Measurements from ENCODE around the gene PRELID3B. TPM values are rescaled to one million over a fixed set of nuclear protein-coding genes. Genes with fewer than 3 reads are reported as not detected.

The PRELID3B gene
- total RNA-seq, 6 experiments from 2014 or later = 16.3 to 37.5 (median 23.3) TPM

- WGBS (ENCODE audit: insufficient coverage, low coverage, low lambda C conversion rate, missing lambda C conversion rate) = 88% methylated on average over 1 of the region's 1 CpG
- Histone ChIP-seq H3K36me3 (no peaks in the 10 kb centered on the region), H3K27me3 (no peaks in the 10 kb centered on the region), H3K4me3 (no peak overlapping the region), H3K4me1 (peaks cover 0 to 5% (median 0%) of the 10 kb centered on the region in 4 donors), H3K27ac (no peak overlapping the region), H3K9me3 (no peaks in the 10 kb centered on the region)
- DNase-seq (no peak), ATAC-seq (no peak)
- no peak for TF ChIP-seq POLR2A (IDR thresholded peaks at IDR 0.05)
- no peak for TF ChIP-seq CTCF (IDR thresholded peaks at IDR 0.05)
- intact Hi-C loops (cut with DNase I) = no loop called here
Observed at GRCh38 chr20:59082981-59083380, 40.4 kb upstream of the PRELID3B start.

- DNase-seq (no peak), ATAC-seq (no peak)
- WGBS (ENCODE audit: insufficient coverage, low coverage, low lambda C conversion rate, missing lambda C conversion rate) = 10% methylated on average over 3 of the region's 3 CpGs
- no peaks in the 10 kb centered on the region for H3K27me3 ChIP-seq
- no peak overlapping the region for H3K27ac ChIP-seq
- TF ChIP-seq CTCF (IDR thresholded peaks at IDR 0.05) (peak in 3 of 4 donors; percentile 28 to 34 (median 32)), POLR2A (IDR thresholded peaks at IDR 0.05) (no peak)
- H3K4me1 ChIP-seq = peaks cover 0 to 5% (median 0%) of the 10 kb centered on the region in 4 donors
- H3K4me3 ChIP-seq = no peak overlapping the region
- H3K36me3 ChIP-seq = no peaks in the 10 kb centered on the region
- no peaks in the 10 kb centered on the region for H3K9me3 ChIP-seq
- intact Hi-C loops (cut with DNase I) = no loop called here
Observed at GRCh38 chr20:59082077-59082740, 39.6 kb upstream of the PRELID3B start.

- WGBS (ENCODE audit: insufficient coverage, low coverage, low lambda C conversion rate, missing lambda C conversion rate) = 42% methylated on average over 3 of the region's 3 CpGs
- intact Hi-C loops (cut with DNase I) = no loop called here
- no peaks in the 10 kb centered on the region for H3K36me3 ChIP-seq
Observed at GRCh38 chr20:59081036-59081435, 38.5 kb upstream of the PRELID3B start.

DNA sequence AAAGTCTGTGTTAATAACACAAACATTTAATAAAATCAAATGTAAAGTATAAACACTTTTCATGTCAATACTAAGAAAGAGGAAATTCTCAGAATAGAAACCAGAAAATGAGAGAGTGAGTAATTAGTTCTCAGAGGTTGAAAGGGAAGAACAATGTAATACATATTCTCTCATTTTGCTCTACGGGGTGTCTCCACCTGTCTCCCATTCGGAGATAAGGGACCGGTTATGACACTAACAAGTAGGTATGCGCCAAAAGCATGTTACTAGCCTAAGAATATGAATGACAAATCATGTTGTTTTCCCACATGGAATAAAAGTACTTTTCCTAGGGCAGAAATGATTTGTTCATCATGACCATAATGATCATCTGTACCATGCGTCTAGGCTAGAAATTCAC, 35.6 kb upstream of the PRELID3B start:
- TF ChIP-seq POLR2A (IDR thresholded peaks at IDR 0.05) (no peak), CTCF (IDR thresholded peaks at IDR 0.05) (no peak)
- Histone ChIP-seq H3K27ac (no peak overlapping the region), H3K27me3 (no peaks in the 10 kb centered on the region), H3K9me3 (no peaks in the 10 kb centered on the region), H3K36me3 (no peaks in the 10 kb centered on the region), H3K4me1 (no peaks in the 10 kb centered on the region), H3K4me3 (no peak overlapping the region)
- WGBS (ENCODE audit: insufficient coverage, low coverage, low lambda C conversion rate, missing lambda C conversion rate) = 61% methylated on average over 5 of the region's 5 CpGs
- DNase-seq (no peak), ATAC-seq (no peak)
- intact Hi-C loops (cut with DNase I) = loop anchor here in 1 of 2 donors (10.0 kb wide), 1 partner anchor 137 kb away; no protein-coding TSS in a partner anchor

More at GRCh38 chr20:59081036-59081435, 38.5 kb upstream of the PRELID3B start:
- ATAC-seq (no peak), DNase-seq (no peak)
- H3K4me3 ChIP-seq = no peak overlapping the region
- H3K4me1 ChIP-seq = peaks cover 0 to 5% (median 0%) of the 10 kb centered on the region in 4 donors
- TF ChIP-seq CTCF (IDR thresholded peaks at IDR 0.05) (no peak), POLR2A (IDR thresholded peaks at IDR 0.05) (no peak)
- H3K9me3 ChIP-seq = no peaks in the 10 kb centered on the region
- no peak overlapping the region for H3K27ac ChIP-seq
- H3K27me3 ChIP-seq = no peaks in the 10 kb centered on the region

Data from right lobe of liver (tissue), 6 donors.